Fibroblast of skin of left biceps (primary cell): ENCODE data around the gene C1GALT1.
"Not testable (repeated sequence)": the region's sequence is repeated elsewhere in the genome, so short reads cannot be mapped to it uniquely, and the experiment has no call there.

Source experiments
- DNase-seq, 2 experiments: peaks; one replicate each; pipeline ENCODE4 v3.0.0-alpha.2; 2013; ENCODE audit warnings: low read depth in 2 of 2

Gene C1GALT1

GRCh38 chr7:7169296-7169695 is 13.0 kb upstream of the C1GALT1 start:
- DNase-seq: no peak

GRCh38 chr7:7173956-7174632 is 8.2 kb upstream of the C1GALT1 start:
- DNase-seq: no peak

- no peak for DNase-seq
Observed at GRCh38 chr7:7175075-7175695, 7.2 kb upstream of the C1GALT1 start.

- peak; percentile 40 to 47 for DNase-seq
Observed at GRCh38 chr7:7176406-7177043, 5.8 kb upstream of the C1GALT1 start.

GRCh38 chr7:7177044-7177517 is 5.3 kb upstream of the C1GALT1 start:
- peak; percentile 34 to 42 for DNase-seq

GRCh38 chr7:7178081-7178480 is 4.3 kb upstream of the C1GALT1 start:
- DNase-seq: no peak

GRCh38 chr7:7178906-7179305 is 3.4 kb upstream of the C1GALT1 start:
- no peak for DNase-seq

GRCh38 chr7:7180725-7181449 is 1.5 kb upstream of the C1GALT1 start:
- DNase-seq: no peak

- no peak for DNase-seq
Observed at GRCh38 chr7:7181519-7182155, 707 bp upstream of the C1GALT1 start.

- no peak for DNase-seq
Observed at GRCh38 chr7:7183061-7183837, 905 bp downstream of the C1GALT1 start.

- DNase-seq: no peak
Observed at GRCh38 chr7:7183838-7184463, 1.6 kb downstream of the C1GALT1 start.

GRCh38 chr7:7185371-7185989 is 3.1 kb downstream of the C1GALT1 start:
- DNase-seq: no peak

- DNase-seq: no peak
Observed at GRCh38 chr7:7188091-7188490, 5.7 kb downstream of the C1GALT1 start.

- DNase-seq: no peak
Observed at GRCh38 chr7:7188742-7189141, 6.4 kb downstream of the C1GALT1 start.

- peak; percentile 49 to 53 for DNase-seq
Observed at GRCh38 chr7:7190142-7190541, 7.8 kb downstream of the C1GALT1 start.

- DNase-seq: no peak
Observed at GRCh38 chr7:7191137-7191536, 8.8 kb downstream of the C1GALT1 start.

GRCh38 chr7:7192798-7193788 is 10.7 kb downstream of the C1GALT1 start:
- DNase-seq: not testable (repeated sequence)

- DNase-seq: not testable (repeated sequence)
Observed at GRCh38 chr7:7199592-7199991, 17.2 kb downstream of the C1GALT1 start.

GRCh38 chr7:7200255-7200654 is 17.9 kb downstream of the C1GALT1 start:
- DNase-seq: not testable (repeated sequence)
